Upper lobe of right lung (tissue), 1 donor: ENCODE measurements around the gene MIF4GD. TPM values are rescaled to one million over a fixed set of nuclear protein-coding genes. Genes with fewer than 3 reads are reported as not detected.

Source experiments
- ATAC-seq: fragments of 200-7000 bp; cut with Tn5 transposase; one replicate; pipeline ENCODE4 v1.9.1; 2020; ENCODE audit warnings: mild to moderate bottlenecking, moderate library complexity
- DNase-seq: peaks from one replicate; pipeline ENCODE4 v3.0.0-alpha.2; 2020
- H3K27ac ChIP-seq: fragments of 200-600 bp; one replicate; pipeline ENCODE4 v1.8.0; 2022
- H3K27me3 ChIP-seq: fragments of 200-600 bp; one replicate; pipeline ENCODE4 v1.8.0; 2022; ENCODE audit warnings: mild to moderate bottlenecking
- H3K36me3 ChIP-seq: fragments of 200-600 bp; one replicate; pipeline ENCODE4 v1.8.0; 2022
- H3K4me1 ChIP-seq: fragments of 200-600 bp; one replicate; pipeline ENCODE4 v1.8.0; 2022
- H3K4me3 ChIP-seq: fragments of 200-600 bp; one replicate; pipeline ENCODE4 v1.8.0; 2022; ENCODE audit warnings: mild to moderate bottlenecking
- H3K9me3 ChIP-seq: fragments of 200-600 bp; one replicate; pipeline ENCODE4 v1.8.0; 2022
- intact Hi-C: fragments of 100-400 bp; cut with DNase I; formaldehyde crosslinking; loops from one replicate; pipeline ENCODE4 v1.11.0; 2022
- total RNA-seq: library from RNA; stranded (reverse); fragmentation: NEBNext Ultra II Directional; extraction: Animal tissue kit (Norgen Biotek cat#: 25700); gene quantifications from one replicate; pipeline ENCODE4 v1.2.1, GENCODE V29; 2021
- TF ChIP-seq, protein P1 (sequence below): fragments of 200-600 bp; IDR thresholded peaks from one replicate; pipeline ENCODE4 v1.8.0; 2022; ENCODE audit warnings: antibody characterized with exemption
- donor health status: DM: no; HTN: yes; CAD: no; lungs with severe emphysema.

Gene MIF4GD
- total RNA-seq, 1 donor from 2014 or later = 25.7 TPM

DNA sequence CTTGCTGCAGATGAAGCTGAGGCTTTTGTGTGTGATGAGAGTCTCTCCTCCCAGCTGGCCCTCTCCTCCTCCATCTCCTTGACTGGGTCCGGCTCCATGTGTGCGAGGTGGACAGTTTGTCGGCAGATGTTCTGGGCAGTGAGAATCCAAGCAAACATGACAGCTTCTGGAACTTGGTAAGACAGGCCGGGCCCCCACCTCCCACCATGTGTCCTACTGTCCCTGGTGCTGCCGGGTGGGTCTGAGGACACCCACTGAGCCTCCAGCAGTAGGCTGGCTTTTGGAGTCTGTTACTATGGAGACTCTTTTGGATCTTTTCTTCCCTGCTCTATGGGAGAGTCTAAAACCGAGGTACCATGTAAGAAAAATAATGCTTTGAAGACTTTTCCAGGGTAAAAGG lies 52.9 kb downstream of the MIF4GD start:
- no peak for DNase-seq
- Histone ChIP-seq H3K4me3 (no peak overlapping the region), H3K27ac (no peak overlapping the region), H3K36me3 (peaks cover 86% of the 10 kb centered on the region), H3K4me1 (no peaks in the 10 kb centered on the region), H3K9me3 (no peaks in the 10 kb centered on the region), H3K27me3 (no peaks in the 10 kb centered on the region)
- ATAC-seq = no peak
- TF ChIP-seq, protein P1, sequence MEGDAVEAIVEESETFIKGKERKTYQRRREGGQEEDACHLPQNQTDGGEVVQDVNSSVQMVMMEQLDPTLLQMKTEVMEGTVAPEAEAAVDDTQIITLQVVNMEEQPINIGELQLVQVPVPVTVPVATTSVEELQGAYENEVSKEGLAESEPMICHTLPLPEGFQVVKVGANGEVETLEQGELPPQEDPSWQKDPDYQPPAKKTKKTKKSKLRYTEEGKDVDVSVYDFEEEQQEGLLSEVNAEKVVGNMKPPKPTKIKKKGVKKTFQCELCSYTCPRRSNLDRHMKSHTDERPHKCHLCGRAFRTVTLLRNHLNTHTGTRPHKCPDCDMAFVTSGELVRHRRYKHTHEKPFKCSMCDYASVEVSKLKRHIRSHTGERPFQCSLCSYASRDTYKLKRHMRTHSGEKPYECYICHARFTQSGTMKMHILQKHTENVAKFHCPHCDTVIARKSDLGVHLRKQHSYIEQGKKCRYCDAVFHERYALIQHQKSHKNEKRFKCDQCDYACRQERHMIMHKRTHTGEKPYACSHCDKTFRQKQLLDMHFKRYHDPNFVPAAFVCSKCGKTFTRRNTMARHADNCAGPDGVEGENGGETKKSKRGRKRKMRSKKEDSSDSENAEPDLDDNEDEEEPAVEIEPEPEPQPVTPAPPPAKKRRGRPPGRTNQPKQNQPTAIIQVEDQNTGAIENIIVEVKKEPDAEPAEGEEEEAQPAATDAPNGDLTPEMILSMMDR = no peak
- intact Hi-C loops = no loop called here

Other genes starting within 250 kb of the MIF4GD start
- 155 TPM for gene ATP5PD, start 224.3 kb downstream of the MIF4GD start, total RNA-seq
- 25.3 TPM for gene KCTD2, start 224.0 kb downstream of the MIF4GD start, total RNA-seq
- gene SLC16A5, start 183.3 kb downstream of the MIF4GD start, total RNA-seq = 40.5 TPM
- 18.0 TPM for gene ARMC7, start 161.3 kb downstream of the MIF4GD start, total RNA-seq
- 35.8 TPM for gene NT5C, start 139.5 kb downstream of the MIF4GD start, total RNA-seq
- gene JPT1, start 116.7 kb downstream of the MIF4GD start, total RNA-seq = 47.8 TPM
- 316 TPM for gene SUMO2, start 88.3 kb downstream of the MIF4GD start, total RNA-seq
- gene NUP85, start 65.6 kb downstream of the MIF4GD start, total RNA-seq = 63.7 TPM
- gene GGA3, start 9.6 kb downstream of the MIF4GD start, total RNA-seq = 52.7 TPM
- 34.7 TPM for gene MRPS7, start 9.4 kb downstream of the MIF4GD start, total RNA-seq
- 29.4 TPM for gene SLC25A19, start 18.2 kb upstream of the MIF4GD start, total RNA-seq
- gene GRB2, start 134.4 kb upstream of the MIF4GD start, total RNA-seq = 139 TPM
- gene TMEM94, start 185.4 kb upstream of the MIF4GD start, total RNA-seq = 79.1 TPM
- gene CASKIN2, start 244.3 kb upstream of the MIF4GD start, total RNA-seq = 101 TPM
- gene TSEN54, start 245.3 kb upstream of the MIF4GD start, total RNA-seq = 21.6 TPM